Putamen (tissue), 1 donor: ENCODE data around the gene CD274.
"Not testable (repeated sequence)": the region's sequence is repeated elsewhere in the genome, so short reads cannot be mapped to it uniquely, and the experiment has no call there.

Source experiments
- DNase-seq: peaks from one replicate; pipeline ENCODE4 v3.0.0-alpha.2; 2016; ENCODE audit warnings: low spot score

Gene CD274

DNA sequence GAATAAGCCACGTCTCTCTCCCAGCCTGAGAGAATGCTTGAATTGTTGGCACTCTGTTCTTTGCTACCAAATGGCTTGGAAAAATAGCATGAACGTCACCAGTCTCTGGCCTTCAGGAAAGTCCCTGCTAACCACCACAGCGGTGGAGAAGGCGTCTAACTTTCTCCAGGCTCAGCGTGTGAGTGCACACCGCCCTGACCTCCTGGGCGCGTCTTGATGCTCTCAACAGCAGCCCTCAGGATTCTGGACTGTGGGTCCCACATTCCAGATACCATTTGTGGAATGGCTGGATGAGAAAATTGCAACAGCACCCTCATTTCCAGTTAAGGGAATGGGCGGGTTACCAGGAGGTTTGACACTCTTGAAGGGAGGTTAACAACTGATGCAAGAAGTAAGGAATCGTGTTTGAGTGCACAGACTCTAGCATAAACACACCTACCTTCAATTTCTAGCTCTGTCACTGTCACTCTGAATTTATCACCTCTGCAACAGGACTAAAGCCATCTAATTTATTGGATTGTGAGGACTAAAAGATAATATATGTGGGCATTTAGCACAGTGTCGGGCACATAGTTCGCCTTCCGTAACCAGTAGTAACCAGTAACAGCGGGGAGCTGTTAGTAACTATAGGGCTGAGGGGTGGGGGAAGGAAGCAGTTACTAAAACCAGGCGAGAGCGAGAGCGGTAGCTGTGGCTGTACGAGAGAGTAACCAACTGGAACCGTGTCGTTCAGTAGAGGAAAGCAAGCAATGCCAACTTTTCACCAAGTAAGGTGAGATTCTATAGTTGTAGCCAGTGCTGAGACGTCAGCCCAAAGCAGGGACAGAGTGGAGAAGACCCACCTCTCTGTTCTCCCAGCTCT, 11.8 kb upstream of the CD274 start:
- DNase-seq, result no peak

DNA sequence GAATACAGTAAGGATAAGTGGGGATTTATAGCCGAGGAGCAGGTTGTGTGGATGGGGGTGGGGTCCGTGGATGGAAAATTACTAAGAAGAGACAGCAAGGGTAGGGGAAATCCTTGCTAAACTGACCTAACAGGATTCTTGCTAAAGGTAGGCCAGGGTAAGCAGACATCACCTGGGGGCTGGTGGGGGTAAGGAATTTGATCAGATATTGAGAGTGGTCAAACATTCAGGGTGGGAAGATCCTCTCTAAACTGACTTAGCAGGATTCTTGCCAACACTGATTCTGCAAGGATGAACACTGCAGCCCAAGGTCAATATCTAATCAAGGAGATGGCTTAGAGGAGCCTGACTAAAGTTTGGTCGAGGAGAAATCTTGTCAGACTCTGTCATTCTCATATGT, 9.9 kb upstream of the CD274 start:
- no peak for DNase-seq

DNA sequence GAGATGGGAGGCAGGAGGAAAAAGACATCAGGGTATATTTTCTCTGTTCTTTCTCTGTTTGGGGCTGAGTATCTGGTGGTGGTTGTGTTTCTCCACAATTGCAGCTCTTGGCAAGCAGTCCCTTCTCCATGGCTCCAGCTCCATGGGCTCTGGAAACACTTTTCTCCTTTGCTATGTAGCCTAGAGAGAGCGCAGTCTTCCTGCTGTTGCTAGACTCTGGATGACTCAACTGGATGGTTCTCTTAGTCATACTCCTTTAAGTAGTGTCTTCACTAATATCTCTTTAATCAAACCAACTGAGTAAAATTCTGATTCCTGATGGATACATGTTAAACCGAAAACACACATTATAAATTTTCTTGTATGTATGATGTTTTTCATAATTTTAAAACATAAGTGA, 9.3 kb upstream of the CD274 start:
- DNase-seq, result no peak

DNA sequence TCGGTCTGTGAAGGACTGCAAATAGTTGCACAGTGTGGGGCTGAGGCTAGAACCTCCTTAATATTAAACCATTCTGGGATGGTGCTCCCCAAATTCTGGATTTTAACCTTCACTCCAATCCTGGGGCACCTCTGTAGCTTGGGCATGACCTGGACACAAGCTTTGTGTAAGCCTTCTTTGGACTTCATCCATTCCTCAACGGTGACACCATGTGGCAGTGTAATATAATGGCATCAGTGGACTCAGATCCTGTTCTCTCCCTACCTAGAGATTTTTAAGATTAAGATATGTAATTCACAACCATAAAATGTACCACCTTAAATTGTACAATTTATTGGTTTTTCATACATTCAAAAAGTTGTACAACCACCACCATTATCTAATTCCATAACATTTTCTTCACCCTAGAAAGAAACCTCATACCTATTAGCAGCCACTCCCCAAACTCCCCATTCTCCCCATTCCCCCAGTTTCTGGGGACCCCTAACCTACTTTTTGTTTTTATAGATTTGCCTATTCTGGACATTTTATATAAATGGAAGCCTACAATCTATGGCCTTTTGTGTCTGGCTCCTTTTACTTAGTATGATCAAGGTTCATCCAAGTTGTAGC, 7.8 kb upstream of the CD274 start:
- DNase-seq, result peak; percentile 67

DNA sequence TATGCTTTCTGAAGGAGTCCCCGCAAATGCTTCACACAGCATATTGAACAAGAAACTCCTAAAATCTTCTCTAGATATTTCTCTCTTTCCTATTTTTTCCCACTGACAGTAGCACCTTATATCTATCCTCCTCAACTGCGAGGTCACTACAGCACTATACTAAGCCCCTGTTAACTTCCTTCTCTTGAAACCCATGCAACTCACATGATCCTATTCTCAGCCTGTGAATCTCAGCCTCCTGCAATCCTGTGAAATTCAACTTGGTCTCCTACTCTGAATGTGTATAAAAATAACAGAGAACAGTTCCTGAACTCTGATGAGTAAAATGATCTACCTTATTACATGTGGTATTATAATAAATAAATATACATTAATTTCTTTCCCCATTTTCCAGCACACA, 6.5 kb upstream of the CD274 start:
- no peak for DNase-seq

DNA sequence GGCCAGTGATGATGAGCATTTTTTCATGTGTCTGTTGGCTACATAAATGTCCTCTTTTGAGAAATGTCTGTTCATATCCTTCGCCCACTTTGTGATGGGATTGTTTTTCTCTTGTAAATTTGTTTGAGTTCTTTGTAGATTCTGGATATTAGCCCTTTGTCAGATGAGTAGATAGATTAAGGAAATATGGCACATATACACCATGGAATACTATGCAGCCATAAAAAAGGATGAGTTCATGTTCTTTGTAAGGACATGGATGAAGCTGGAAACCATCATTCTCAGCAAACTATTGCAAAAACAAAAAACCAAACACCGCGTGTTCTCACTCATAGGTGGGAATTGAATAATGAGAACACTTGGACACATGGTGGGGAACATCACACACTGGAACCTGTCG, 5.2 kb upstream of the CD274 start:
- DNase-seq, result not testable (repeated sequence)

DNA sequence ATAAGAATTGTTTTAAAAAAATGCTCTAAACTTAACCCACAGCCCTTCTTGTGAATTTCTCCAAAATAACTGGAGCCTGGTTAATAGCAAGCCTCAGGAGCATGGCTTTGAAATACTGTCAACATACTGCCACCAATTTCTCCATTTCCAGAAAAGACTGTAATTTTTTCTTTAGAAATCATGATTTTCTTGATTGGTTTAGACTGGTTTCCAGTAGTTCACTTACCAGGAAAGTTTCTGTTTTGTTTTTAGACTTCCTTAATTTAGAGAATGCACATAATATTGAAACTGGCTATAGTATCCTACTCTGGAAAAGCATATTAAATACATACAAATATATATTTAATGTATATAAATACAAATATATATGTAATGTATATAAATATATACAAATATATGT, 4.5 kb upstream of the CD274 start:
- no peak for DNase-seq

DNA sequence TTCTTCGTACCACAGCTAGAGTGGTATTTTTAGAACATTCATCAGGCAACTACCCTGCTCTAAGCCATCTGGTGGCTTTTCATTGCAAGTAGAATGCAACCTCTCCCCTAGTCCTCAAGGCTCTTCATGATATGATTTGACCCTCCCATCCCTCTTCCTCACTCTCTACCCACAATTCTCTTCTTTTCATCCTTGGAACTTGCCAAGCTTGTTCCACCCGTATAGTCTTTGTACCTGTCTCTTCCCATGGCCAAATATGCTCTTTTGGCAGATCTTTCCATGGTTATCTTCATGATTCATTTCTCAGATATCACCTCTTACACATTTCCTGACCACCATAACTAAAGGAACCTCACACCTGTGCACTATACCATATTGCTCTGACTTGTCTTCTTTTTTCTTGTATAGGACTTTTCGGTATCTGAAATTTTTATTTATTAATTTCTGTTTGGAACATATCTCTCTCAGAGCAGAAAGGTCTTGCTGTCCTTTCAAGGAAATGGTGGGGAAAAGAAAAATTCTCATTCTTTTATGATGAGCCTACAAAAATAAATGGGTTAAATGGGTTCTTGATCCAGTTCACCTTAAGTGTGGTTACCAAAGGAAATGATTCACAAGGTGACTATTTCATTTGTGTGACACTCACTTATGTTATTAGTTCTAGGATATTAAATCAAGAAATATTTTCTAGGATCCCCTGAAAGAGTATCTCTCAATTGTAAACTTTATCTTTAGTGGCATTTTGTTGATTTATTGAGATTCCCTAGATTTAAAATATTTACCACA, 3.7 kb upstream of the CD274 start:
- DNase-seq, result no peak

DNA sequence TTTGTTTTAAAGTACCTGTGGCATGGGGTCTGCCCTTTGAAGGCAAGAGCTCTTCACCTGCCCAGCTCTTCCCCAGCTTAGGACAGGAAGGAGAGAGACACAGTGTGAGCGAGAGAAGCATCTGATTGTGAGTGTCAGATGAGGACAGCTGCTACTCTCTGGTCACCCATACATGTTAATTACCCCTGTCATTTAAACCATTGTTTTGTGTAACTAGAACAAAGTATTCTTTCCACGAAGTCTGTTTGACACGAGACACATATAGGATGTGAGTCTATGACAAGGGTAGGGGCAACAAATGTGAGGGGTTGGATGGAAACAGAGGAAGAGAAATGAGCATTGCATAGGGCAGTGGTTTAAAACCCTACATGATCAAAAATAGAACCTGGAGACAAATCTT, 3.0 kb upstream of the CD274 start:
- DNase-seq, result no peak

DNA sequence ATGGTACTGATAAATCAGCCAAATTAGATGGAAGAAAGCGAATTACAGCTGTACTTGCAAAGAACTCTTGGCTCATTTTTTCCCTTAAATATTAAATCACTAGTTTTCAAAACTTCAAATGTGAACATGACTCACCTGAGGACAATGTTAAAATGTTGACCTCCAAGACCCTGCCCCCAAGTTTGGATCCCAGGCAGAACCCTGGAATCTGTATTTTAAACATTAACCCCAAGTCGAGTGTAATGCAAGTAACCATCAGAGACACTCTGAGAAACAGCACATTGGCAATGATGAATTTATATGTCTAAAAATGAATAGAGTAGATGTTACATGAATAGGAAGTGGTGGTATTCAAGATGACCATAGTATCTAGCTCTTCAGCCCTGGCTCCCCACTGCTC, 2.3 kb upstream of the CD274 start:
- DNase-seq, result no peak

DNA sequence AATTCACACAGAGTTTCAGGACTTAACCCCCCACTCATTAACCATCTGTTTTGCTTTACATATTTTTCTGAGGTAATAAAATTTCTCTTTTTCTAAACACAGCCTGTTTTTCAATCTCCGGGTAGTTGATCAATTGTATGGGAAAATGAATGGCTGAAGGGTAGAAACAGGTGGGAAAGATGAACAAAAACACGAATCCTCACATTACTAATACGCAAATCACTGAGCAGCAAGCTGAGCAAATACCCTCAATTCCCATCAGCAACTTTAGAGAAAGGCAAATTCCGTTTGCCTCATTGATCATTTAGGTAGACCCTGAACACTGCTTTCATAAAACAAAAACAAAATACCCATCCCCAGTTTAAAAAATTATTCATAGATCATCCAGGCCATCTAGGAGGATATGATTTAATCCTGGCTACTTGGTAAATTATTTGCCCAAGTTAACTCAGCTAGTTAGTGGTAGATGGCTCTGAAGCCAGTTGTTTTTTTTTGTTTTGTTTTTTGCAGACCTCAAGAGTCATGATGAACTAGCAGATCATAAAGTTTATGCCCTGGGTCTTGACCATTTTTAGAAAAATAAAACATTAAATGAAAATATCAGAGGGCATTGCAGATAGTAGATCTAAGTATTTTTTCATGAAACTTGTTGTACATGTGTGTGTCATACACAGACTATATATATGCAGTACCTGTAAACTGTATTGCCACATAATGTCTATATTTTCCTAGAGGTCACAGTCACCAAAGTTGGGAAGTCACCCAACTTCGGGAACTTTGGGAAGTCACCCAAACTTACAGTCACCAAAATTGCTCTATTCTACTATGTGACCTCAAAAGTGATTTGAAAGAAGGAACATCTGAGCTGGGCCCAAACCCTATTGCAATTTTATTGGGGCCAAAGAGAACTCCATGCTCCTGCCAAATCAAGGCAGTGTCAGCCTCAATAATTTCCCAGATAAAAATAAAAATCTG, 1.6 kb upstream of the CD274 start:
- DNase-seq, result no peak

DNA sequence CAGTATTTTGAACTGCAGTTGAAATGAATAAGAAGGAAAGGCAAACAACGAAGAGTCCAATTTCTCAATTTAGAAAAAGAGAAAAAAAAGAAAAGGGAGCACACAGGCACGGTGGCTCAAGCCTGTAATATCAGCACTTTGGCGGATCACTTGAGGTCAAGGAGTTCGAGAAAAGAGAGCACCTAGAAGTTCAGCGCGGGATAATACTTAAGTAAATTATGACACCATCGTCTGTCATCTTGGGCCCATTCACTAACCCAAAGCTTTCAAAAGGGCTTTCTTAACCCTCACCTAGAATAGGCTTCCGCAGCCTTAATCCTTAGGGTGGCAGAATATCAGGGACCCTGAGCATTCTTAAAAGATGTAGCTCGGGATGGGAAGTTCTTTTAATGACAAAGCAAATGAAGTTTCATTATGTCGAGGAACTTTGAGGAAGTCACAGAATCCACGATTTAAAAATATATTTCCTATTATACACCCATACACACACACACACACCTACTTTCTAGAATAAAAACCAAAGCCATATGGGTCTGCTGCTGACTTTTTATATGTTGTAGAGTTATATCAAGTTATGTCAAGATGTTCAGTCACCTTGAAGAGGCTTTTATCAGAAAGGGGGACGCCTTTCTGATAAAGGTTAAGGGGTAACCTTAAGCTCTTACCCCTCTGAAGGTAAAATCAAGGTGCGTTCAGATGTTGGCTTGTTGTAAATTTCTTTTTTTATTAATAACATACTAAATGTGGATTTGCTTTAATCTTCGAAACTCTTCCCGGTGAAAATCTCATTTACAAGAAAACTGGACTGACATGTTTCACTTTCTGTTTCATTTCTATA, 602 bp upstream of the CD274 start:
- DNase-seq, result no peak

DNA sequence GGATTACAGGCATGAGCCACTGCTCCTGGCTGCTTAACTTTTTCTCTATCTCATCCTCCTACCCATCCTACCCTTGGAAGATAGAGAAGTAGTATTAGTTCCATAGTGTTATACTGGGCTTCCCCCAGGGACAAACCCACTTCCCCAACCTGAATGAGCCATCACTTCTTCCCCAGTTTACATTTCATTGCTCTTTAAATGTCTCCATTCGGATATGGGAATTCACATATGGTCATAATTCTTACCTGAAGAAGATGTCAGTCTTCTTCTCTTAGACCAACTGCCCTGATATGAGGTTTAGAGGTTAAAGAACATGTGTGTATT, 1.9 kb downstream of the CD274 start:
- DNase-seq, result no peak

DNA sequence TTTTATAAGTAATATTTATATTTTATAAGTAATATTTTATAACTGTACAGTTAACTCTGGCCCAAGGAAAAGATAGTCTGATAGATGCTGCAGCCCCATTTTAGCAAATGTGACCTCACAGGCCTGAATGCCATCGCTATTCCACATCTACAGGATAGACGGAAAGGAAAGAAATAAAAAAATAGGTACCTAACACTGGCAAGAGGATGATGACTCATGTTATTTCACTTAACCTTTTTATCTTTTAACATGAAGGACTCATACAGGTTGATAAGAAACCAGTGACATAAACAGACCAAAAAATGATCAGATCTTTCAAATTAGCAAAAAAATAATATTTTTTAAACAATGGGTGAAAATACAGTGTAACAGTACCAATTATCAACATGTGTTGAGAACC, 2.7 kb downstream of the CD274 start:
- no peak for DNase-seq

DNA sequence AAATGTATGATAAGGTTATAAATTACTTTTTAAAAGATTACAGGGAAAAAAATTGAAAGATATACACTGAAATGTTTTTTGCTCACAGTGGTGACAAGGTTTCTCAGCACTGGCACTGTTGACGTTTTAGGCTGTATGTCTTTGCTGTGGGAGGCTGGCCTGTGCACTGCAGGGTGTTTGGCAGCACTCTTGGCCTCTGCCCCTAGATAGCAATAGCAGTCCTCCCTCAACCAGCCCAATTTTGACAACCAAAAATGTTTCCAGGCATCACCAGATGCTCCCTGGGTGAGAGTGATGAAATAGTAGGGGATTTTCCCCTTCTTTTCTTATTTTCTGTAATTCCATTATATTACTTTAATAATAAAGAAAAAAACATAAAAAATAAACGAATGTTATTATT, 3.3 kb downstream of the CD274 start:
- DNase-seq, result no peak

DNA sequence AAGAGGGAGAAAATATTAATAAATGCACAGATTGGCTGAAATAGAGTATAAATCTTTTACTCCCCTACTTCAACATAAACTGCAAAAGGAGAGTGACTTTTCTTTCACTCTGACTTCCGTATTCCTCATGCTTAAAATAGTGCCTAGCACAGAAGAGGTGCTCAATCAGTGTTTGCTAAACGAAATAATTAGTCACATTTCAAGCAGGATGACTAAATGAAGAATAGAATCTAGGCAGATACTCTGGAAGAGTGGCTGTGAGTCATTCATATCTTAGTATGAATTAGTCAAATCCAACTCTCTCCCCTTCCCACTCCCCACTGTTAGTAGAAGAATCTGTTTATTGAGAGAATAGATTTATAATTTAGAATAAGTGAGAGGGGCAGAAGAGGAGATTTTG, 4.8 kb downstream of the CD274 start:
- DNase-seq, result no peak

DNA sequence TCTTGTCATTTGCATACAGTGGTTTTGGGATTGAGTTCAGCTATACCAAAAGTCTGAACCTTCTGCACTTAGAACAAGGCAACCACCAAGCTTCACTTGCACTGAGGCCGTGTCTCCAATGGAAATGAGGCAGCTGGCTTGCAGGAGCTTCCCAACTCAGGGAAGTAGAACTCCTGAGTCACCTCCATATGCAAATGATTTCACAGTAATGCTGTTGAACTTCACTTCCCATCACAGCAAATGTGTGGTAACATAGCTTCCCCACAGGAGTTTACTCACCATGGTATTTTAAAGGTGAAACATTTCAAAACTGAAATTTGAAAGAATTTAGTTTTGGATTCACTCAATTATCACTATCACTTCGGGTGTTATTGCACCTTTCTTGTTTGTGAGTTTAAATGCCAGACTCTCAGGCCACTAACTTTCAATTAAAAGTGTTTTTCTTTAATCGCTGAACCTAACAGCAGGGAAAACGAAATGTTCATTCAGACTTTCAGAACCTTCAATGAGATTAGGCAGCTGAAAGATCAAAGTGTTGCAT, 9.0 kb downstream of the CD274 start:
- DNase-seq, result no peak

DNA sequence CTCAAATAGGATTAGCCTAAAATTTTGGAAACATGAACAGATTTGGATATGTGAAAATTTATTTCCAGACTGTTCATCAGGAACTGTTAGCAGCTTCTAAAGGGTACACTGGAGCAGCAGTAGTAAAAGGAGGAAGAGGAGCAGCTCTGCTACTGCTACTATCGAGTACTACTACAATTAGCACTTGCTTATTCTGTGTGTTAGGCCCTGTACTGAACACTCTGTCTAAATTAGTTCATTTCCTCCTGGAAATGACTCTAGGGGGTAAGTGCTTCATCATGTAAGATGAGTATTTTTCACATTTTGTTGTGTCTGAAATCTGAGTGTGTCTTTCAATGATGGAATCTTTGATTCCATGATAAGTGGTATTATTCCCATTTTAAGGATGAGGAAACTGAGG, 9.8 kb downstream of the CD274 start:
- DNase-seq, result no peak

DNA sequence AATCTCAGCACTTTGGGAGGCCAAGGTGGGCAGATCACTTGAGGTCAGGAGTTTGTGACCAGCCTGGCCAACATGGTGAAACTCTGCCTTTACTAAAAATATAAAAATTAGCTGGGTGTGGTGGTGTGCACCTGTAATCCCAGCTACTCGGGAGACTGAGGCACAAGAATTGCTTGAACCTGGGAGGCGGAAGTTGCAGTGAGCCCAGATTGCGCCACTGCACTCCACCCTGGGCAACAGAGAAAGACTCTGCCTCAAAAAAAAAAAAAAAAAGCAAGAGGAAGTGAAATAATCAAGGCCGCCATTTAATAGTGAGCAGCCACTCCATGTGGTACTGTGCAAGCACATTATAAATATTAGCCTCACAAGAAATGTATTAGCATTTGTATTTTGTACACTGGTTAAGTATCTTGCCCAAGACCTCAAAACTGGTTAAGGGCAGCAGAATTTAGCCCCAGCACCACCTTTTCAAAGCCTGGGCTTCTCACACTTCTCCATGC, 14.5 kb downstream of the CD274 start:
- not testable (repeated sequence) for DNase-seq

DNA sequence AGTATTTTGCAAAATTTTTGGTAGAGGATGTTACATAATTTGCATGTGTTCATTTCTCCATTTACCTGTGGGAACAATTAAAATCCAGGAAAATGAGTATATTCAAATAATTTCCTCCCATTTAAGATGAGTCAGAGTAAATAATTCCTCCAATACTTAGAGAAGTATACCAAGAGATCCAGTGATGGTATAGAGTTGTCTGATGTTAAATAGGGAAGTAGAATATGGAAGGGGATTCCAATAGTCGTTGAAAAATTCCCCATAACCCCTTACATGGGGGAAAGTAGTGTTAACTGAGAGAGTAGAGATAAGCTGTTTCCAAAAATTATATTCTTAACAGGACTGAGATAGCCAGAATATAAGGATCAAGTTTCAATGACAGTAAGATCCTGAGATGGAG, 15.7 kb downstream of the CD274 start:
- no peak for DNase-seq

DNA sequence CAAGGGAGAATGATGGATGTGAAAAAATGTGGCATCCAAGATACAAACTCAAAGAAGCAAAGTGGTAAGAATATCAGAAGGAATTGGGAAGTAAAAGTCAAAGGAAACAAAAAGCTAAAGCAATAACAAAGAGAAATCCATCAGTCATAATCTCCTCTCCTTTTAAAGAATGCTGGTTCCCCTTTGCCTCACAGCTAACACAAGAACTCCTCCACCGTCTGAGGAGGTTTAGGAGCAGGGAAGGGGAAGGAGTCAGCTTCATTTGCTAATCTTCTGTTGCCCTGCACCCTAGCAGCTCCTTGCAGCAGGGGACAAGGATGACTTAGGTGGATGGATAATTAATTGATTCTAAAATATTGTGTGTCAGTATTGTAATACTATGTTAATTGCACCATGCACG, 16.4 kb downstream of the CD274 start:
- no peak for DNase-seq
